Skin epidermis (tissue), 12 donors: ENCODE results near the gene TSPAN17.
"Not testable (repeated sequence)": the region's sequence is repeated elsewhere in the genome, so short reads cannot be mapped to it uniquely, and the experiment has no call there.

Source experiments
- H3K27ac ChIP-seq, 21 experiments: fragments of 200-600 bp; sonication (generic) in 11 of 21; one replicate each; pipeline ENCODE4 v1.5.0; 2020; ENCODE audit warnings: mild to moderate bottlenecking in 3 of 21, inconsistent platforms in 2 of 21, moderate library complexity in 2 of 21
- H3K4me3 ChIP-seq, 7 experiments: fragments of 200-600 bp; sonication (generic) in 2 of 7; one replicate each; pipeline ENCODE4 v1.5.0; 2020; ENCODE audit warnings: inconsistent platforms in 2 of 7, mild to moderate bottlenecking in 2 of 7, moderate library complexity in 1 of 7

TSPAN17 gene

DNA sequence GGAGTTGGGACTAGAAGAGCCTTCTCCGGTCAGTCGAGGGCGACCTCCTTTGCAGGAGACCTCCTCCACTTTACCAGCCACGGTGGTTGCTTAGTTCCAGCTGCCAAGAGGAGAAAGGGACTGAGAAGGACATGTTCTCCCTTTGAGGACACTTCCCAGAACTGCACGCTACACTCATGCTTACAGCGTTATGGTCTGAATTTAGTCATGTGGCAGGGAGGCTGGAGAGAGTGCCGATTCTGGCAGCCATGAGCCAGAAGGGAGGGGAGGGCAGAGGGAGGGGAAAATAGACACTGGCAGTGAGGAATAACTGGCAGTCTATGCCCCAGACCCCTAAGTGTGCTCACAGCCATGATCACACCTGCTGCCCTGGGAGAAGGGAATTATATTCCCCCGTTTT is 47.8 kb downstream of the TSPAN17 start:
- Histone ChIP-seq H3K27ac (no peak overlapping the region), H3K4me3 (no peak overlapping the region)

- Histone ChIP-seq H3K4me3 (no peak overlapping the region), H3K27ac (no peak overlapping the region)
Measured at GRCh38 chr5:176697267-176697933, 50.1 kb downstream of the TSPAN17 start.

DNA sequence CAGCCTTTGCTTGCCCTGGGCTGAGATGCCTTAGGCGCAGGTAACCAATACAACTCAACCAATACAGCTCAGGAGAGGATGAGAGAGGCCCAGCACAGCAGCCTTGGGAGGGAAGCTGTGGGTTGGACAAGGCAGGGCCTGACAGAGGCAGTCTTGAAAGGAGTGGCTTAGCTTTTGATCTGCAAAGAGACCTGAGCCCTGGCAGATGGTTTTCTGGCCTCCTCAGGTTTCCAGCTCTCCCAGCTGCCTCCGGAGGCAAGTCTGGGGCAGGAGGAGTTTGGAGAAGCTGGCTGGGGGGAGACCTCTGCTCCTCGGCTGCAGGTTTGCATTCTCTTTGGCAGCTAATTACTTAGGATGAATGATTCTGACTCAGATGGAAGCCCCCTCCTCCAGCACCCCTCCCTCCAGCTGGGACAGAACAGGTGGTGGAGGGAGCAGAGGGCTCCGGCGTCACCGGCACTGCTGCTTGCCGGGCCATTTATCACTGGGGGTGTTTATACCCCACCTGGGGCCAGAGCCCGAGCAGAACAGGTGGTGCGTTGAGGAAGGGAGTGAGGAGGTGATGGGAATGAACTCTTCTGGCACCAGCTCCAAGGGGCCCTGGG is 50.8 kb downstream of the TSPAN17 start:
- no peak overlapping the region for H3K27ac ChIP-seq
- no peak overlapping the region for H3K4me3 ChIP-seq

GRCh38 chr5:176699446-176699845 is 52.2 kb downstream of the TSPAN17 start:
- H3K4me3 ChIP-seq, H3K27ac ChIP-seq: not testable (repeated sequence)

DNA sequence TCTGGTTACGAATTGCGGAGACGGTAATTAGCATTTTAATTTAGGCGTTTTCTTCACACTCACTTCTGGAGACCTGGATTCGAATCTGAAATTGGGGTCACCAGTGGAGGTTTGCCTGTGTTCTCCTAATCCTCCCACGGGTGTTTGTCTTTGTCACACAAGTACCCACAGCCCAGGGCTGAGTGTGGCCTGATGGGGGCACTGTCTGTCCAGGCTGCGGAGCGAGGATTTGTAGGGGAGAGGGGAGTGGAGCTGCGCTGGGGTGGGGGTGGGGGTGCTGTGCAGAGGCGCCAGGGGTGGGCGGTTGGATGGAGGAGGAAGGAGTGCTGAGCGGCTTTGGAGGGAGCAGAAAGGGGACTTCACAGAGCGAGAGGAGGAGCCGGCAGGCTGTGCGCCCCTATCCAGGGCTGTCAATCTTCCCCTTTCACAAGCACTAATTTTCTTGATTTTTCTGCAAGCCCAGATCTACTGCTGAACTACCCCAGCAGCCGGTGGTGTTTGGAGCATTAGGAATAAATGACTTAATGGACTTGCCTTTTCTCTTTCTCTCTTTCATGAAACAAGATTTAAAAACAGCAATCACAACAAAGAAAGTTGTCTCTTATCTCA is 53.1 kb downstream of the TSPAN17 start:
- Histone ChIP-seq H3K27ac (no peak overlapping the region), H3K4me3 (no peak overlapping the region)

- Histone ChIP-seq H3K27ac (no peak overlapping the region), H3K4me3 (no peak overlapping the region)
Measured at GRCh38 chr5:176702671-176703641, 55.7 kb downstream of the TSPAN17 start.

DNA sequence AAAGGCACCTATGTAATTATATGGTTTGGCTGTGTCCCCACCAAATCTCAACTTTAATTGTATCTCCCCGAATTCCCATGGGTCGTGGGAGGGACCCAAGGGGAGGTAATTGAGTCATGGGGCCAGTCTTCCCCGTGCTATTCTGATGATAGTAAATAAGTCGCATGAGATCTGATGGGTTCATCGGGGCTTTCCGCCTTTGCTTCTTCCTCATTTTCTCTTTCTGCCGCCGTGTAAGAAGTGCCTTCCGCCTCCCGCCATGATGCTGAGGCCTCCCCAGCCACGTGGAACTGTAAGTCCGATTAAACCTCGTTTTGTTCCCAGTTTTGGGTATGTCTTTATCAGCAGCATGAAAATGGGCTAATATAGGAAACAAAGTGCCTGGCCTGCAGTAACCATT is 56.6 kb downstream of the TSPAN17 start:
- H3K27ac ChIP-seq: no peak overlapping the region
- H3K4me3 ChIP-seq: no peak overlapping the region

DNA sequence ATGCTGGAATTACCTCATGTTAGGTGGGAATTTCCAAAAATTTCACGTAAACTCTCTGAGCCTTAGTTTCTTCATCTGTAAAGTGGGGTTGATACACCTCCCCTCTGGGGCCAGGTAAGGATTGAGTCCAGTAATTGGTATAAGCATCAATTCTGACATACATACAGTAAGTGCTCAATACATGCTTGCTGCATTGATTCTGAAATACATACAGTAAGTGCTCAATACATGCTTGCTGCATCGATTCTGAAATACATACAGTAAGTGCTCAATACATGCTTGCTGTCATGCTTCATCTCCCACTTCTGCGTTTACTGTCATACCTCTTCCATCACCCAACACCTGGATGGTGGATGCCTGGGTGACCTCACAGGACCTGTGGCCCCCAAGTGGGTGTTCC is 57.1 kb downstream of the TSPAN17 start:
- H3K4me3 ChIP-seq: no peak overlapping the region
- no peak overlapping the region for H3K27ac ChIP-seq

GRCh38 chr5:176704817-176705216 is 57.5 kb downstream of the TSPAN17 start:
- no peak overlapping the region for H3K4me3 ChIP-seq
- H3K27ac ChIP-seq: no peak overlapping the region
